Measurements from ENCODE around the gene MYH1.

MYH1 gene

GRCh38 chr17:10477701-10478100, 40.6 kb downstream of the MYH1 start:
- no peak for DNase-seq

- no peak for DNase-seq
These were observed 43.8 kb downstream of the MYH1 start for GRCh38 chr17:10474536-10474935.

DNA sequence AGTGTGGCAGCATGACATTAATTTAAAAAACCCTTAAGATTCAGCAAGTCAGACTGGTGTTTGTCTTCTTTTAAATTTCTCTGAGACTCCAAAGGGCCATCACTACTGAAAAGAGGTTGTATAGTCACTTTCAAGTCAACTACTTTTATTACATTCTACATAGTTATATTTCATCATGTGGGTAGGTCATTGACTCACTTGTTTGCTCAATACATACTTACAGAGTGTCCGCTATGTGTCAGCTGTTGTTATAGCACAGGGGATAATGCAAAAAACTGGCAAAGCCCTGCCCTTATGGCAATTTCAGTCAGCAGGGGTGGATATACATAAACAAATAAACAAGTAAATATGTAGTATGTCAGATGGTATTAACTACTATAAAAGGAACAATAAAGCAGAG, 46.5 kb downstream of the MYH1 start:
- DNase-seq = no peak

GRCh38 chr17:10469459-10469858, 48.9 kb downstream of the MYH1 start, which contains the start of gene MYH4:
Gene MYH4 (minus strand): TSS chr17:10469559. CDS start chr17:10466745, 2,814 bp downstream.
- DNase-seq = no peak

DNA sequence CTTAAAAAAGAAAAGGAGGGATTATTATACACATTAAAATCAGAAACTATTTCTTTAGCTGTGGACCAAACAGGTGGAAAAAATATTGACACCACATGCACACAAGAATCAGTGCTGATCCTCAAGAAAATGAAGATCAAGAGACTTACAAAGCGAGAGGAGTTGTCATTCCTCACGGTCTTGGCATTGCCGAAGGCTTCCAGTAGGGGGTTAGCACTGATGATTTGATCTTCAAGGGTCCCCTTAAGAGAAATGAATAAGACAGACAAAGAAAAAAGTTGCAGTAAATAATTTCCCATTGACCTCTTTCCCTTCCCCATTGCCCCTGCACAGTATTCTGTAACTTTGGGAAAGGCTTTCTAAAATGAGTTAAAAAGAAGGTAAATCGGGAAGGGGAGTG, 54.9 kb downstream of the MYH1 start:
- DNase-seq = no peak

DNA sequence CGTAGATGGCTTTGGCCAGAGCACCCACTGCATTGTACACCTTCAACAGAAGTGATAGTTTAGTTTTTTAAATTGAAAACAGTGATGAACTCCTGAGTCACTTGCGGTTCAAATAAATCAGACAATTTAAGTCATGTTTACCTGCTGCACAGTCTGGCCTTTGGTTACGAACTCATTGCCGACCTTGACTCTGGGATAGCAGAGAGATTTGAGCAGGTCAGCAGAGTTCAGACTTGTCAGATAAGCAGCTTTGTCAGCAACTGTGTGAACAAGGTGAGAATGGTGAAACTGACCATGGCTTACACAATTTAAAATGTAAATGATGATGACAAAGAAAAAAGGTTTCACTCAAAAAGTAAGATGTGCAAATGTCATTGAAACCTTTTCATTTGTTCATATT, 58.3 kb downstream of the MYH1 start:
- DNase-seq = no peak

GRCh38 chr17:10458701-10459100, 59.6 kb downstream of the MYH1 start:
- DNase-seq = no peak

GRCh38 chr17:10457952-10458351, 60.4 kb downstream of the MYH1 start:
- no peak for DNase-seq

DNA sequence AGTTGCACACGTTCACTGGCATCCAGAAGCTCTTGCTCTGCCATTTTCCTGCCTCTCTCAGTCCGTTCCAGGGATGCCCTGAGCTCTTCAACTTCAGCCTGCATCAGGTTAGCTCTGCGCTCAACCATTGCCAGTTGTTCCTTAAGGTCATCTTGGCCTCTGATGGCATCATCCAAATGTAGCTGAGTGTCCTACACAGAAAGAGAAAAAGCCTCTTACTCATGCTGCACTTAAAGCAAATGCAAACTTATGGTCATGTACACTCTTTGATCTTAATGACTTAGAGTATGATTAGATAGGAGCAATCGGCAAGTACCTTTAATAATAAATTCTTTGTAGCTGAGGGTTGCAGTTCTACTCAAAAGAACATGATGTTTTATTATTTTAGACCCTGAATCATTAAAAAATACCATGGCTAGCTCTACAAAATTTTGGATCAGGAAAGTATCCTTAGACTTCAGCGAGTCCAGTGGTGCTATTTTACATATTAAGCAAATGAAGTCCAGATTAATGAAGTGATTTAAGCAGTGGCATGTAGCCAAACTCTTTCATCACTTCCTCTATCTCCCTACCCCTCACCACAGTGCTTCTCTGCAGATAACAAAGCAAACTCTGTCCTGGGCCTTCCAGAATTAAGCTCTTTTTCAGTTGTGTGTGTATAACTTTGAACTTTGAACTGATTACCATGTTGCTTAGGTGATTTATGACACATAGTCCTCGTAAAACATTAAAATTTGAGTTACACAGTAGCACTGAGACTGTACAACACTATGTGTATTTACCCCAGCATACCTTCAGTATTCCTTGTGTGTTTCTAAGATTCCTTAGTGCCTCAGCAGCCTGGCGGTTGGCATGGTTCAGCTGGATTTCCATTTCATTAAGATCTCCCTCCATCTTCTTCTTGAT, 71.1 kb downstream of the MYH1 start:
- DNase-seq = no peak

All from NCI-H2029 (cell line).